ENCODE results near the gene DNMBP. TPM values are rescaled to one million over a fixed set of nuclear protein-coding genes. Genes with fewer than 3 reads are reported as not detected.
"Not testable (repeated sequence)": the region's sequence is repeated elsewhere in the genome, so short reads cannot be mapped to it uniquely, and the experiment has no call there.

Gene DNMBP
- polyA plus RNA-seq, 1 donor: 15.3 TPM

DNA sequence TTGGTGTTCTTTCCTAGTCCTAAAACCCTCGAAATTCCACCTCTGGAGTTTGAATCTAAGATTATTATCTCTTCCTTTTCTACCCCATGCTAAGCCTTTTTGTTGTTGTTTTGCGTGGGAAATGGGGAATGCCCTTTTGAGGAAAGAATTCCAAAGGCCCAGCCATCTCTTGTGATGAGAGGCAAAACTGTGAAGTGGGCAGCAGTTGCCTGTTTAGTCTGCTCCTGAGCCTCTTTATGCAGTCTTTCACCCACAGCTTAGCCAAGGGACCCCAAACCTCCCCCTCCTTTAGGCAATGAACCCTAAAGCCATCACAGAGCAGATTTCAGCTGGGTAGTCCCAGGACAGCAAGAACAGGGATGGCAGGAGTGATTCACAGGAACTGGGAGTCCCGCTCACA, 95.5 kb downstream of the DNMBP start:
- DNase-seq (ENCODE audit: low read depth): no peak

GRCh38 chr10:99913831-99914235, 95.9 kb downstream of the DNMBP start:
- no peak for DNase-seq (ENCODE audit: low read depth)

DNA sequence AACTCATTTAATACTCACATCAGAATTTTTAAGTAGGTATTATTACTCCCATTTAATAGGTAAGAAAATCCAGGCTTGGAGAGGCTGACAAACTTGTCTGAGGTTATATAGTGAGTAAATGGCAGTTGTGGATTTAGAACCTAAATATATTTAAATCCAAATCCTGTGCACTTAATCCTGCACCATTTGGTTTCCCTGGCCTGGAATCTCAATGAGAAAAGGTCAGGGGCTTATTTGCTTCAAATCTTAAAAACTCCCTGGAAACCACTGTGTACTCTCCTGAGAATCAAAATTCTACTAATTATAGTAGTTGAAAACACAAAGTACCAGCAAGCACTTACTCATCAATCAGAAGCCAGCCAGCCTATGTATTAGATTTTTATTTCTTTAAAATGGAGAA, 97.7 kb downstream of the DNMBP start:
- no peak for DNase-seq (ENCODE audit: low read depth)

GRCh38 chr10:99908512-99908911, 101.2 kb downstream of the DNMBP start:
- DNase-seq (ENCODE audit: low read depth): no peak

DNA sequence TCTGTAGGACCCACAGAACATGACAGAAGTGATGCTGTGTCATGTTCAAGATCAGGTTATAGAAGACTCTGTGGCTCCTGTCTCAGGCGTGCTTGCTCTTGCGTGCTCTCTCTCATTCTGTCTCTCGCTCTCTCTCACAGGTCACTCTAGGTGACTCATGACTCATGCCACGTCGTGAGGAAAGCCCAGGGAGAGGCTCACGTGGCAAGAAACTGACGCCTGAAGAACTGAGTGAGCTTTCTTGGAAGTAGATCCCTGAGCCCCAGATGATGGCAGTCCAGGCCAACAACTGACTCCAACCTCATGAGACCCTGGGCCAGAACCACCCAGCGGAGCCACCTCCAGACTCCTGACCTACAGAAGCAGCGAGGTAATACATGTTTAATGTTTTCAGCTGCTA, 103.3 kb downstream of the DNMBP start:
- DNase-seq (ENCODE audit: low read depth): no peak

- DNase-seq (ENCODE audit: low read depth): no peak
Observed at GRCh38 chr10:99905971-99906370, 103.8 kb downstream of the DNMBP start.

- no peak for DNase-seq (ENCODE audit: low read depth)
Observed at GRCh38 chr10:99895867-99896266, 113.9 kb downstream of the DNMBP start.

- DNase-seq (ENCODE audit: low read depth): not testable (repeated sequence)
Observed at GRCh38 chr10:99895066-99895465, 114.7 kb downstream of the DNMBP start.

- no peak for DNase-seq (ENCODE audit: low read depth)
Observed at GRCh38 chr10:99894613-99895012, 115.1 kb downstream of the DNMBP start.

GRCh38 chr10:99888622-99889021, 121.1 kb downstream of the DNMBP start:
- no peak for DNase-seq (ENCODE audit: low read depth)

DNA sequence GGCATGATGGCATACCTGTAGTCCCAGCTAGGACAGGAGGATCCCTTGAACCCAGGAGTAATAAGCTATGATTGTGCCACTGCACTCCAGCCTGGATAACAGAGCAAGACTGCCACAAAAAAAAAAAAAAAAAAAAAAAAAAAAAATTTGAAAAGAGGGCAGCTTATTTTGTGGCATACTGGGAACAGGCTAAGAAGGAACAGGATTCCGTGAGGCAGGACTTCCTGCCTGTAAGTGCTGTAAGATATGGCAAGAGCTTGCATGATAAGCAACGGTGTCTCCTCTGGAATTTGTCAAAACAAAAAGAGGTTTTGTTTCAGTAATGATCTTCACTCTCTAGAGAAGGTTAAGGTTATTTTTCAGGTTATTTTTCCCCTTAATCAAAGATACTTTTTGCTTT, 126.2 kb downstream of the DNMBP start:
- no peak for DNase-seq (ENCODE audit: low read depth)

DNA sequence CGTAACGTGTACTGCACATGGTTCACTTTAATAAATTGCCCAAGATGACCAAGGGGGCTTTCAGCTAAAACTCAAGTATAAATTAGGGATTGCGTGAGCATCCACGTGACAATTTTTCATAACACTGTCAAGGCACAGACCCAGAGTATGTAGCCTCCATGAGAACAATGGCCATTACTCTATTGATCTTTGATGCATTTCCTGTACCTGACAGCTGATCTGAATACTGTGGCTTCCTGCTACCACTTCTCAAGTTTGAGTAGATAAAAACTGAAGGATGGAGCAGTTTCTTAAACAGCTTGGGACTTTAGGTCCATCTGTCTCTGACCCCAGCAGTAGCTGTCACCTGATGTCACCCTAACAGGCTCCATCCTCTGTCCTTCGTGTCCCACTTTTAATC, 128.4 kb downstream of the DNMBP start:
- DNase-seq (ENCODE audit: low read depth): no peak

- no peak for DNase-seq (ENCODE audit: low read depth)
Observed at GRCh38 chr10:99880080-99880835, 129.5 kb downstream of the DNMBP start.

DNA sequence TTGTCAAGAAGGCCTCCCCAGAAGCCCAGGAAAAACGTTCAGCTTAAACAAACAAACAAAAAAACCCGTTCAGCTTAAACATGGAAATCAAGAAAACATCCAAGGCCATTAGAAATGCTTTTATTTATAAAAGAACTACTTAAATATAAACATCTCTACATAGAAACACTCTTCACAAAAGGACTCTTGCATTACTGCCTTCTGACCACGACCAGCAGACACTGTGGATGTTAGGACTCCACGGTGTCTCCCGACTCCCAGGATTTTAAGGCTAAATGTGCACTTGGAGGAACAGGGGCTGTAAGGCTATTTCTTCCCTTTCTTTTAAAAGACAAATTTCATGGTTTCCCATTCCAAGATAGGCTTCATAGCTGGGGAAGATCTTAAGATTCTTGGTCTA, 134.3 kb downstream of the DNMBP start:
- DNase-seq (ENCODE audit: low read depth): no peak

GRCh38 chr10:99874341-99875085, 135.2 kb downstream of the DNMBP start:
- no peak for DNase-seq (ENCODE audit: low read depth)

GRCh38 chr10:99873846-99874245, 135.9 kb downstream of the DNMBP start:
- DNase-seq (ENCODE audit: low read depth): no peak

DNA sequence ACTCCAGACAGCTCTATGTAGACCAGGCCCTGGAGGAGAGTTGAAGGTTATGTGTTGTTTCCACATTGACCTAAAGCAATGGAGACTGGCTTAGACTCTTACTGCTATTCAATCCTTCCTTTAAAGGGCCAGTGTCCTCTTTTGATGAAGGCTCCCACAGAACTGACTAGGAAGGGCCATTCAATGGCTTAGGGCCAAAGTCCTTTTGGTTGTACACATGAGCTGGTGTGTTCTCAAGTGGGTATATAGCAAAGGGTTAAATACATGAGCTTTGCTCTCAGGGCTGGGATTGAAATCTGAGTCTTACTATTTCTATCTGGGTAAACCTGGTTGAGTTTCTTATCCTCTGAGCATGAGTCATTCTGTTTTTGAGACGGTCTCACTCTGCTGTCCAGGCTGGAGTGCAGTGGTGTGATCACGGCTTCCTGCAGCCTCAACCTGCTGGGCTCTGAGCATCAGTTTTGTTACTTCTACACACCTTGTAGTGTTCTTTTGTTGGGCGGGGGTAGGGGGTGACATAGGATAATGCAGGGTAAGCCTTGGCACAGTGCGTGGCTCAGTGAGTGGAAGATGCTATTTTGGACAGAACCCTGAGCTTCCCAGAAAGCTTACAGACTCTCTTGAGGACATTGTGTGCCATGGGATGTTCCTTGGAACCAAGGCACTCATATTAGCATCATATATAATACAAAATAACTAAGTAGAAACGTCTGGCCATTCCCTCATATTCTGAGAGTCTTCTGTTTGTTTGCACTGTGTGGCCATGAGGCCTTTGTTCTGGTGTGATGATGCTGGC, 137.2 kb downstream of the DNMBP start:
- no peak for DNase-seq (ENCODE audit: low read depth)

DNA sequence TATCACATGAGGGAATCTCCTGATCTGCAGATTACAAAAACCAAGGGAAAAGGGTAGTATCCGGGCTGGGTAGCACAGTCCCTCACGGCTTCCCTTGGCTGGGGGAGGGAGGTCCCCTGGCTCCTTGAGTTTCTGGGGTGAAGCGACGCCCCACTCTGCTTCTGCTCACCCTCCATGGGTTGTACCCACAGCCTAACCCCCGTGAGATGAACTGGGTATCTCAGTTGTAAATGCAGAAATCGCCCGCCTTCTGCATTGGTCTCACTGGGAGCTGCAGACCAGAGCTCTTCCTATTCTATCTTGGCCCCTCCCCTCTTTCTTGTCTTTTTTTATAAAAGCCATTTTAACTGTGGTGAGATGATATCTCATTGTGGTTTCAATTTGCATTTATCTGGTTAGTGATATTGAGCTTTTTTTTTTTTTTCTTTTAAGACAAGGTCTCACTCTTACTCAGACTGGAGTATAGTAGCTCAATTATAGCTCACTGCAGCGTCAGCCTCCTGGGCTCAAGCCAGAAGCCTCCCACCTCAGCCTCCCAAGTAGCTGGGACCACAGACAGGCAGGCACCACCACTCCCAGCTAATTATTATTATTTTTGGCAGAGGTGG, 139.5 kb downstream of the DNMBP start:
- no peak for DNase-seq (ENCODE audit: low read depth)

DNA sequence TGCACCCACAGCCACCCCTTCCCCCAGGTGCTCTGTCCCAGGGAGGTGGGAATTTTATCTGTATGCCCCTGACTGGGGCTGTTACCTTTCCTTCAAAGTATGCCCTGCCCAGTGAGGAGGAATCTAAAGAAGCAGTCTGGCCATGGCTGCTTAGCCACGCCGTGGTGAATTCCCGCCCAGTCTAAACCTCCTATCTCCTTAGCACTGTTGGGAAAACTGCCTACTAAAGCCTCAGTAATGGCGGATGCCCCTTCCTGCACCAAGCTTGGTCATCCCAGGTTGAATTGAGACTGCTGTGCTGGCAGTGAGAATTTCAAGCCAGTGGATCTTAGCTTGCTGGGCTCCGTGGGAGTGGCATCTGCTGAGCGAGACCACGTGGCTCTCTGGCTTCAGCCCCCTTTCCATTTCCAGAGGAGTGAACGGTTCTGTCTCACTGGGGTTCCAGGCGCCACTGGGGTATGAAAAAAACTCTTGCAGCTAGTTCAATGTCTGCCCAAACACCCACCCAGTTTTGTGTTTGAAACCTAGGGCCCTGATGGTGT, 140.1 kb downstream of the DNMBP start:
- DNase-seq (ENCODE audit: low read depth): no peak

DNA sequence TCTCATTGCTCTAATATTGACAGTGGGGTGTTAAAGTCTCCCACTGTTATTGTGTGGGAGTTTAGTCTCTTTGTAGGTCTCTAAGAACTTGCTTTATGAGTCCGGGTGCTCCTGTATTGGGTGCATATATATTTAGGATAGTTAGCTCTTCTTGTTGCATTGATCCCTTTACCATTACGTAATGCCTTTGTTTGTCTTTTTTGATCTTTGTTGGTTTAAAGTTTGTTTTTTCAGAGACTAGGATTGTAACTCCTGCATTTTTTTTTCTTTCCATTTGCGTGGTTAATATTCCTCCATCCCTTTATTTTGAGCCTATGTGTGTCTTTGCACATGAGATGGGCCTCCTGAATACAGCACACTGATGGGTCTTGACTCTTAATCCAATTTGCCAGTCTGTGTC, 142.5 kb downstream of the DNMBP start:
- not testable (repeated sequence) for DNase-seq (ENCODE audit: low read depth)

DNA sequence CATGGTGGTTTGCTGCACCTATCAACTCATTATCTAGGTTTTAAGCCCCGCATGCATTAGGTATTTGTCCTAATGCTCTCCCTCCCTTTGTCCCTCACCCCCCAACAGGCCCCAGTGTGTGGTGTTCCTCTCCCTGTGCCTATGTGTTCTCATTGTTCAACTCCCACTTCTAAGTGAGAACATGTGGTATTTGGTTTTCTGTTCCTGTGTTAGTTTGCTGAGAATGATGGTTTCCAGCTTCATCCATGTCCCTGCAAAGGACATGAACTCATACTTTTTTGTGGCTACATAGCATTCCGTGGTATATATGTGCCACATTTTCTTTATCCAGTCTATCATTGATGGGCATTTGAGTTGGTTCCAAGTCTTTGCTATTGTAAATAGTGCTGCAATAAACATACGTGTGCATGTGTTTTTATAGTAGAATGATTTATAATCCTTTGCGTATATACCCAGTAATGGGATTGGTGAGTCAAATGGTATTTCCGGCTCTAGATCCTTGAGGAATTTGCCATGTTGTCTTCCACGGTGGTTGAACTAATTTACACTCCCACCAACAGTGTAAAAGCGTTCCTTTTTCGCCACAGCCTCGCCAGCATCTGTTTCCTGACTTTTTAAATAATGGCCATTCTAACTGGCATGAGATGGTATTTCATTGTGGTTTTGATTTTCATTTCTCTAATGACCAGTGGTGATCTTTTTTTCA, 146.1 kb downstream of the DNMBP start:
- not testable (repeated sequence) for DNase-seq (ENCODE audit: low read depth)
